Parathyroid adenoma (tissue), 2 donors: ENCODE data around the gene CDK5R2.

Experiments used
- H2AFZ ChIP-seq: fragments of 300-600 bp; sonication (generic); one replicate; pipeline ENCODE4 v1.7.0; 2017; ENCODE audit warnings: antibody characterized with exemption, mild to moderate bottlenecking
- H3K27ac ChIP-seq: fragments of 300-600 bp; sonication (generic); one replicate; pipeline ENCODE4 v1.7.0; 2017
- H3K27me3 ChIP-seq: fragments of 300-600 bp; sonication (generic); one replicate; pipeline ENCODE4 v1.7.0; 2017; ENCODE audit warnings: low read length; ENCODE audit not compliant: control insufficient read depth, insufficient read depth
- H3K36me3 ChIP-seq: fragments of 300-600 bp; sonication (generic); one replicate; pipeline ENCODE4 v1.7.0; 2017; ENCODE audit warnings: low read length; ENCODE audit not compliant: control insufficient read depth, insufficient read depth
- H3K4me1 ChIP-seq: fragments of 300-600 bp; sonication (generic); one replicate; pipeline ENCODE4 v1.7.0; 2017; ENCODE audit warnings: control low read depth
- H3K4me2 ChIP-seq: fragments of 300-600 bp; sonication (generic); one replicate; pipeline ENCODE4 v1.7.0; 2017; ENCODE audit warnings: low read length
- H3K4me3 ChIP-seq: fragments of 300-600 bp; sonication (generic); one replicate; pipeline ENCODE4 v1.7.0; 2017; ENCODE audit warnings: low read depth, low read length
- H3K79me2 ChIP-seq: fragments of 300-600 bp; sonication (generic); one replicate; pipeline ENCODE4 v1.7.0; 2017; ENCODE audit warnings: control low read depth
- H3K9ac ChIP-seq: fragments of 300-600 bp; sonication (generic); one replicate; pipeline ENCODE4 v1.7.0; 2017; ENCODE audit warnings: mild to moderate bottlenecking
- H3K9me3 ChIP-seq: fragments of 300-600 bp; sonication (generic); one replicate; pipeline ENCODE4 v1.7.0; 2017; ENCODE audit warnings: low read length; ENCODE audit not compliant: control insufficient read depth
- CTCF ChIP-seq: fragments of 300-600 bp; sonication (generic); IDR thresholded peaks from one replicate; pipeline ENCODE4 v1.7.0; 2017; ENCODE audit warnings: antibody characterized with exemption, mild to moderate bottlenecking
- donor health status: primary hyperparathyroidism.

CDK5R2 gene

GRCh38 chr2:218961651-218962570 lies 2.4 kb downstream of the CDK5R2 start:
- Histone ChIP-seq H3K4me2 (no peak overlapping the region), H3K27me3 (peaks cover 9% of the 10 kb centered on the region), H3K9me3 (no peaks in the 10 kb centered on the region), H3K4me1 (peaks cover 20% of the 10 kb centered on the region), H3K27ac (peak overlapping the region; percentile 92), H3K9ac (no peak overlapping the region), H3K36me3 (no peaks in the 10 kb centered on the region), H3K4me3 (no peak overlapping the region), H2AFZ (peak overlapping the region; percentile 83), H3K79me2 (peaks cover 6% of the 10 kb centered on the region)
- no peak for TF ChIP-seq CTCF

GRCh38 chr2:218962859-218963492 lies 3.5 kb downstream of the CDK5R2 start:
- TF ChIP-seq CTCF: no peak
- peak overlapping the region; percentile 83 for H2AFZ ChIP-seq
- H3K27ac ChIP-seq: peak overlapping the region; percentile 92
- H3K9me3 ChIP-seq: no peaks in the 10 kb centered on the region
- H3K36me3 ChIP-seq: no peaks in the 10 kb centered on the region
- H3K4me3 ChIP-seq: no peak overlapping the region
- peak overlapping the region; percentile 20 for H3K9ac ChIP-seq
- H3K79me2 ChIP-seq: peaks cover 6% of the 10 kb centered on the region
- H3K27me3 ChIP-seq: peaks cover 9% of the 10 kb centered on the region
- peaks cover 20% of the 10 kb centered on the region for H3K4me1 ChIP-seq
- no peak overlapping the region for H3K4me2 ChIP-seq

GRCh38 chr2:218963601-218964000 lies 4.1 kb downstream of the CDK5R2 start:
- peak overlapping the region; percentile 92 for H3K27ac ChIP-seq
- H3K36me3 ChIP-seq: no peaks in the 10 kb centered on the region
- no peak for TF ChIP-seq CTCF
- H2AFZ ChIP-seq: peak overlapping the region; percentile 83
- H3K4me1 ChIP-seq: peaks cover 20% of the 10 kb centered on the region
- peaks cover 6% of the 10 kb centered on the region for H3K79me2 ChIP-seq
- H3K4me2 ChIP-seq: no peak overlapping the region
- H3K27me3 ChIP-seq: peaks cover 9% of the 10 kb centered on the region
- H3K9me3 ChIP-seq: no peaks in the 10 kb centered on the region
- no peak overlapping the region for H3K4me3 ChIP-seq
- peak overlapping the region; percentile 20 for H3K9ac ChIP-seq

GRCh38 chr2:218964041-218964771 lies 4.7 kb downstream of the CDK5R2 start:
- peak overlapping the region; percentile 83 for H2AFZ ChIP-seq
- no peak for TF ChIP-seq CTCF
- peak overlapping the region; percentile 92 for H3K27ac ChIP-seq
- no peaks in the 10 kb centered on the region for H3K9me3 ChIP-seq
- H3K4me3 ChIP-seq: no peak overlapping the region
- H3K27me3 ChIP-seq: peaks cover 9% of the 10 kb centered on the region
- H3K79me2 ChIP-seq: peaks cover 6% of the 10 kb centered on the region
- no peak overlapping the region for H3K4me2 ChIP-seq
- peaks cover 14% of the 10 kb centered on the region for H3K4me1 ChIP-seq
- no peaks in the 10 kb centered on the region for H3K36me3 ChIP-seq
- no peak overlapping the region for H3K9ac ChIP-seq
